Ovary (tissue), 3 donors: ENCODE results near the gene POLK.

Experiments
- POLR2A ChIP-seq: fragments of 450-650 bp; IDR thresholded peaks from one replicate; pipeline ENCODE4 v1.6.1; 2017; ENCODE audit warnings: antibody characterized with exemption, mild to moderate bottlenecking, moderate library complexity
- TF ChIP-seq, protein P1 (sequence below), 3 donors: fragments of 450-650 bp in 2 of 3; fragments of 200-600 bp in 1 of 3; IDR thresholded peaks; one replicate each; pipeline versions ENCODE4 v1.5.1 to v1.8.0; 2016 to 2022; ENCODE audit warnings: antibody characterized with exemption in 3 of 3, mild to moderate bottlenecking in 1 of 3
- donor health status: DM: no; HTN: no; CAD: no.

DNA sequence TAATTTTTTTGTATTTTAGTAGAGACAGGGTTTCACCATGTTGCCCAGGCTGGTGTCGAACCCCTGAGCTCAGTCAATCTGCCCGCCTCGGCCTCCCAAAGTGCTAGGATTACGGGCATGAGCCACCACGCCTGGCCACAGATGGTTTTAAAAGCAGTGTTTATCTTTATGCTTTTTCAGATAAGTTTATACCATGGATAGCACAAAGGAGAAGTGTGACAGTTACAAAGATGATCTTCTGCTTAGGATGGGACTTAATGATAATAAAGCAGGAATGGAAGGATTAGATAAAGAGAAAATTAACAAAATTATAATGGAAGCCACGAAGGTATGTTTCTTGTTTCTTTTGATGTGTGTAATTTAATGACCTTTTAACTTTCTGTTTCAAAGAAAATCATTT lies 35.1 kb downstream of the POLK start:
- TF ChIP-seq POLR2A: no peak
- TF ChIP-seq, protein P1, sequence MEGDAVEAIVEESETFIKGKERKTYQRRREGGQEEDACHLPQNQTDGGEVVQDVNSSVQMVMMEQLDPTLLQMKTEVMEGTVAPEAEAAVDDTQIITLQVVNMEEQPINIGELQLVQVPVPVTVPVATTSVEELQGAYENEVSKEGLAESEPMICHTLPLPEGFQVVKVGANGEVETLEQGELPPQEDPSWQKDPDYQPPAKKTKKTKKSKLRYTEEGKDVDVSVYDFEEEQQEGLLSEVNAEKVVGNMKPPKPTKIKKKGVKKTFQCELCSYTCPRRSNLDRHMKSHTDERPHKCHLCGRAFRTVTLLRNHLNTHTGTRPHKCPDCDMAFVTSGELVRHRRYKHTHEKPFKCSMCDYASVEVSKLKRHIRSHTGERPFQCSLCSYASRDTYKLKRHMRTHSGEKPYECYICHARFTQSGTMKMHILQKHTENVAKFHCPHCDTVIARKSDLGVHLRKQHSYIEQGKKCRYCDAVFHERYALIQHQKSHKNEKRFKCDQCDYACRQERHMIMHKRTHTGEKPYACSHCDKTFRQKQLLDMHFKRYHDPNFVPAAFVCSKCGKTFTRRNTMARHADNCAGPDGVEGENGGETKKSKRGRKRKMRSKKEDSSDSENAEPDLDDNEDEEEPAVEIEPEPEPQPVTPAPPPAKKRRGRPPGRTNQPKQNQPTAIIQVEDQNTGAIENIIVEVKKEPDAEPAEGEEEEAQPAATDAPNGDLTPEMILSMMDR (IDR thresholded peaks at IDR 0.05): no peak
